ENCODE results near the gene SCD5.

DNA sequence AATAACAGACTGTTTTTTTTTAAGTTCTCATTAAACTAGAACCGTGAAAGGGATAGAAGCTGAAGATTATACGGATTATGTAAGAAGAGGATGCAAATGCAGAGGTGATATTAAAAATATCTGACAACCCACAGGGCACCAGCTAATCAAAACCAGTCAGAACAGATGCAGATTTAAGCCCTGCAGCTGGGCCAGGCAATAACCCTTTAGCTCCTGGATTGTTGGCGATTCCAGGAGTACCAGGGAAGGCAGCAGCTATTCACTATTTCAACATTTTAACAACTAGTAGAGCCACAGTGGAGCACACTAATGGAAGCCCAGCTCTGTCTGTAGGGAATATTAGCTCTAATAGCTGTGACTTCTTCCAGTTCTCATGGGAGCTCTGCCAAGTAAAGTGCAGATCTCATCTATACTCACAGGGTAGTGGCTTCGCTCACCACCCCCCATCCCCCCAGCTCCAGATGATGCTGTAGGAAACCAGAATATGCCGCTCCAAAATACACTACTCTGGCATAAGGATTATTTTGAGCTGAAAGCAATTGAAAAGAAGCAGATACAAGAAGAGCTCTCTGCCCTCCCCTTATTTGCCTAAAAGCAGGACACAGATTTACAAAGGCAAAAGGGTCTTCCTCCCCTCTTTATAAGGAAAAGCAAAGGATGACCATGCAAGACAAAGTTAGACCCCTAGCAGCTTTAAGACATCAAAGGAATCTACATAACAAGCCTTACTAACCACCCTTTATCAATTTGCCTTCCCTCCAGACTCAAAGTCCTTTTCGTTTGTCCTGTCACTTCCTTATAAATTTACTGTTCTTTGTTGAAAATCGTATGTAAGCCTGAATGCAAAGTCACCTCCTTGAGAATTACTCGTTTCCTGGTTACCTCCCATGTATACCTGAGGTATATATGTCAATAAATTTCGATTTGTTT, 13.7 kb downstream of the SCD5 start:
- TF ChIP-seq, protein P1, sequence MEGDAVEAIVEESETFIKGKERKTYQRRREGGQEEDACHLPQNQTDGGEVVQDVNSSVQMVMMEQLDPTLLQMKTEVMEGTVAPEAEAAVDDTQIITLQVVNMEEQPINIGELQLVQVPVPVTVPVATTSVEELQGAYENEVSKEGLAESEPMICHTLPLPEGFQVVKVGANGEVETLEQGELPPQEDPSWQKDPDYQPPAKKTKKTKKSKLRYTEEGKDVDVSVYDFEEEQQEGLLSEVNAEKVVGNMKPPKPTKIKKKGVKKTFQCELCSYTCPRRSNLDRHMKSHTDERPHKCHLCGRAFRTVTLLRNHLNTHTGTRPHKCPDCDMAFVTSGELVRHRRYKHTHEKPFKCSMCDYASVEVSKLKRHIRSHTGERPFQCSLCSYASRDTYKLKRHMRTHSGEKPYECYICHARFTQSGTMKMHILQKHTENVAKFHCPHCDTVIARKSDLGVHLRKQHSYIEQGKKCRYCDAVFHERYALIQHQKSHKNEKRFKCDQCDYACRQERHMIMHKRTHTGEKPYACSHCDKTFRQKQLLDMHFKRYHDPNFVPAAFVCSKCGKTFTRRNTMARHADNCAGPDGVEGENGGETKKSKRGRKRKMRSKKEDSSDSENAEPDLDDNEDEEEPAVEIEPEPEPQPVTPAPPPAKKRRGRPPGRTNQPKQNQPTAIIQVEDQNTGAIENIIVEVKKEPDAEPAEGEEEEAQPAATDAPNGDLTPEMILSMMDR (conservative IDR thresholded peaks at IDR 0.05; ENCODE audit: low read length) = no peak
- TF ChIP-seq EZH2phosphoT487 (IDR thresholded peaks at IDR 0.05; ENCODE audit: borderline replicate concordance, low read depth, low read length) = no peak

Measured in OCI-LY7 (cell line).